Nephron progenitor cell (in vitro differentiated cells): ENCODE results near the gene HIC1.

Experiments used
- DNase-seq: peaks from one replicate; pipeline ENCODE4 v3.0.0; 2021
- H3K27ac Mint-ChIP-seq: 2 replicates; pipeline ENCODE4 v1.8.0; 2021; ENCODE audit warnings: mild to moderate bottlenecking, moderate library complexity, mixed read lengths
- H3K27me3 Mint-ChIP-seq: 2 replicates; pipeline ENCODE4 v1.8.0; 2021; ENCODE audit warnings: mild to moderate bottlenecking, low read depth, mixed read lengths; ENCODE audit not compliant: poor library complexity
- H3K36me3 Mint-ChIP-seq: 2 replicates; pipeline ENCODE4 v1.8.0; 2021; ENCODE audit warnings: low read depth, mixed read lengths
- H3K4me1 Mint-ChIP-seq: 2 replicates; pipeline ENCODE4 v1.8.0; 2021; ENCODE audit warnings: mixed read lengths
- H3K4me3 Mint-ChIP-seq: 2 replicates; pipeline ENCODE4 v1.8.0; 2021; ENCODE audit warnings: mild to moderate bottlenecking, moderate library complexity, mixed read lengths
- H3K9me3 Mint-ChIP-seq: 2 replicates; pipeline ENCODE4 v1.8.0; 2021; ENCODE audit warnings: mild to moderate bottlenecking, moderate library complexity, mixed read lengths
- CTCF ChIP-seq: fragments of 200-600 bp; sonication (generic); IDR thresholded peaks from 2 replicates; pipeline ENCODE4 v1.5.0; 2021; ENCODE audit warnings: antibody characterized with exemption

The HIC1 gene

GRCh38 chr17:2061441-2061958 is 6.6 kb downstream of the HIC1 start:
- no peak for DNase-seq
- Mint-ChIP-seq H3K9me3 (no peaks in the 10 kb centered on the region), H3K4me1 (peaks cover 51% of the 10 kb centered on the region), H3K27me3 (peaks cover 60% of the 10 kb centered on the region), H3K36me3 (peaks cover 63% of the 10 kb centered on the region), H3K4me3 (no peak overlapping the region), H3K27ac (no peak overlapping the region)
- TF ChIP-seq CTCF, result no peak

- peaks cover 61% of the 10 kb centered on the region for H3K4me1 Mint-ChIP-seq
- H3K9me3 Mint-ChIP-seq, result no peaks in the 10 kb centered on the region
- peaks cover 63% of the 10 kb centered on the region for H3K36me3 Mint-ChIP-seq
- no peak overlapping the region for H3K27ac Mint-ChIP-seq
- no peak for TF ChIP-seq CTCF
- no peak for DNase-seq
- peak overlapping the region; percentile 49 for H3K4me3 Mint-ChIP-seq
- peaks cover 51% of the 10 kb centered on the region for H3K27me3 Mint-ChIP-seq
Observed at GRCh38 chr17:2062571-2063183, 7.8 kb downstream of the HIC1 start.

- H3K4me1 Mint-ChIP-seq, result peaks cover 70% of the 10 kb centered on the region
Observed at GRCh38 chr17:2063261-2064146, 8.6 kb downstream of the HIC1 start.

GRCh38 chr17:2064147-2064489 is 9.2 kb downstream of the HIC1 start:
- peak overlapping the region; percentile 7 for H3K4me3 Mint-ChIP-seq
- peaks cover 70% of the 10 kb centered on the region for H3K36me3 Mint-ChIP-seq
- H3K27me3 Mint-ChIP-seq, result peaks cover 36% of the 10 kb centered on the region
- no peaks in the 10 kb centered on the region for H3K9me3 Mint-ChIP-seq
- H3K27ac Mint-ChIP-seq, result no peak overlapping the region
- TF ChIP-seq CTCF, result no peak
- peaks cover 76% of the 10 kb centered on the region for H3K4me1 Mint-ChIP-seq
- no peak for DNase-seq

More at GRCh38 chr17:2063261-2064146, 8.6 kb downstream of the HIC1 start:
- no peak for TF ChIP-seq CTCF
- Mint-ChIP-seq H3K27me3 (peaks cover 42% of the 10 kb centered on the region), H3K36me3 (peaks cover 64% of the 10 kb centered on the region), H3K27ac (no peak overlapping the region), H3K4me3 (peak overlapping the region; percentile 7), H3K9me3 (no peaks in the 10 kb centered on the region)
- DNase-seq, result no peak

- Mint-ChIP-seq H3K4me3 (peak overlapping the region; percentile 18), H3K36me3 (peaks cover 69% of the 10 kb centered on the region), H3K9me3 (no peaks in the 10 kb centered on the region), H3K27me3 (peaks cover 35% of the 10 kb centered on the region), H3K4me1 (peaks cover 76% of the 10 kb centered on the region), H3K27ac (peak overlapping the region; percentile 61)
- no peak for TF ChIP-seq CTCF
- no peak for DNase-seq
Observed at GRCh38 chr17:2064520-2064971, 9.6 kb downstream of the HIC1 start.
